DND-41 (cell line): ENCODE data around the gene FOXD3.

Source experiments
- EZH2 ChIP-seq: IDR thresholded peaks from 3 replicates; pipeline ENCODE4 v1.6.1; 2012; ENCODE audit warnings: borderline replicate concordance, low read depth, mild to moderate bottlenecking, moderate library complexity, low read length, inconsistent platforms; ENCODE audit not compliant: severe bottlenecking
- TF ChIP-seq, protein P1 (sequence below): IDR thresholded peaks from 2 replicates; pipeline ENCODE4 v1.5.1; 2012; ENCODE audit warnings: borderline replicate concordance, low read length, moderate library complexity, mild to moderate bottlenecking; ENCODE audit not compliant: poor library complexity, severe bottlenecking; ENCODE audit errors: extremely low read depth

DNA sequence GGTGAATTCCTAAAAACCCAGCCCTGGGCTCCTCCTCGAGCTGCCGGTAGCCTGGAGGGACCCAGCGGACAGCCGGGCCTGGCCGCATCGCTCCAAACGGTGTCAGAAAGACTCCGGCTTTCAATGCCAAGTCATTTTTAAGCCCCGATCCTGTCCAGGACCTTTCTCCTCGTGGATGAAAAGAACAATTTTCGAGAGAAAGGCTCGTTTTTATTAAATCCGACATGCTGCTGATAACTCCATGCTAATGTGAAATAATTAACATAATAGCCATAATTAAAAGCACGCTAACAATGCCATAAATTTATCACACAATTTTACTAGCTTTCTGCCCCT lies 4.6 kb upstream of the FOXD3 start:
- TF ChIP-seq, protein P1, sequence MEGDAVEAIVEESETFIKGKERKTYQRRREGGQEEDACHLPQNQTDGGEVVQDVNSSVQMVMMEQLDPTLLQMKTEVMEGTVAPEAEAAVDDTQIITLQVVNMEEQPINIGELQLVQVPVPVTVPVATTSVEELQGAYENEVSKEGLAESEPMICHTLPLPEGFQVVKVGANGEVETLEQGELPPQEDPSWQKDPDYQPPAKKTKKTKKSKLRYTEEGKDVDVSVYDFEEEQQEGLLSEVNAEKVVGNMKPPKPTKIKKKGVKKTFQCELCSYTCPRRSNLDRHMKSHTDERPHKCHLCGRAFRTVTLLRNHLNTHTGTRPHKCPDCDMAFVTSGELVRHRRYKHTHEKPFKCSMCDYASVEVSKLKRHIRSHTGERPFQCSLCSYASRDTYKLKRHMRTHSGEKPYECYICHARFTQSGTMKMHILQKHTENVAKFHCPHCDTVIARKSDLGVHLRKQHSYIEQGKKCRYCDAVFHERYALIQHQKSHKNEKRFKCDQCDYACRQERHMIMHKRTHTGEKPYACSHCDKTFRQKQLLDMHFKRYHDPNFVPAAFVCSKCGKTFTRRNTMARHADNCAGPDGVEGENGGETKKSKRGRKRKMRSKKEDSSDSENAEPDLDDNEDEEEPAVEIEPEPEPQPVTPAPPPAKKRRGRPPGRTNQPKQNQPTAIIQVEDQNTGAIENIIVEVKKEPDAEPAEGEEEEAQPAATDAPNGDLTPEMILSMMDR, result no peak
- TF ChIP-seq EZH2, result no peak
